HT1080 (cell line): Measurements from ENCODE around the gene EML6. TPM values are rescaled to one million over a fixed set of nuclear protein-coding genes. Genes with fewer than 3 reads are reported as not detected.
A peak's percentile ranks its signal among the peaks of the same experiment; 100 is the strongest.

Source experiments
- DNase-seq: peaks from one replicate; pipeline ENCODE4 v3.0.0-alpha.2; 2015; ENCODE audit warnings: low read depth
- total RNA-seq: library from RNA; depleted of rRNA; stranded (reverse); fragments of >200 nt; shearing (Covaris generic); gene quantifications from 2 replicates; pipeline ENCODE4 v1.2.3, GENCODE V29; 2014

The EML6 gene
- total RNA-seq, 1 experiment from 2014 or later = 1.8 TPM

- DNase-seq = peak; percentile 44
These were observed 18.5 kb upstream of the EML6 start for GRCh38 chr2:54704688-54705605.

- no peak for DNase-seq
These were observed 16.8 kb upstream of the EML6 start for GRCh38 chr2:54706622-54707021.

GRCh38 chr2:54708584-54709335, 14.7 kb upstream of the EML6 start:
- no peak for DNase-seq

GRCh38 chr2:54709336-54709809, 14.1 kb upstream of the EML6 start:
- no peak for DNase-seq

- no peak for DNase-seq
These were observed 13.2 kb upstream of the EML6 start for GRCh38 chr2:54710216-54710615.

GRCh38 chr2:54712516-54712915, 10.9 kb upstream of the EML6 start:
- no peak for DNase-seq

GRCh38 chr2:54714996-54715395, 8.5 kb upstream of the EML6 start:
- no peak for DNase-seq

- no peak for DNase-seq
These were observed 7.1 kb upstream of the EML6 start for GRCh38 chr2:54716375-54716774.

- no peak for DNase-seq
These were observed 2.9 kb upstream of the EML6 start for GRCh38 chr2:54720563-54720962.

GRCh38 chr2:54722641-54723040, 821 bp upstream of the EML6 start:
- DNase-seq = peak; percentile 31

- DNase-seq = peak; percentile 25
These were observed 616 bp downstream of the EML6 start for GRCh38 chr2:54723996-54724559.

GRCh38 chr2:54724560-54725342, 1.3 kb downstream of the EML6 start:
- DNase-seq = no peak

GRCh38 chr2:54725343-54726099, 2.1 kb downstream of the EML6 start:
- DNase-seq = no peak

- DNase-seq = no peak
These were observed 3.0 kb downstream of the EML6 start for GRCh38 chr2:54726431-54726830.

- DNase-seq = no peak
These were observed 3.5 kb downstream of the EML6 start for GRCh38 chr2:54726940-54727339.

- DNase-seq = peak; percentile 97
These were observed 5.2 kb downstream of the EML6 start for GRCh38 chr2:54728669-54729120.

GRCh38 chr2:54735636-54736035, 12.2 kb downstream of the EML6 start:
- no peak for DNase-seq

GRCh38 chr2:54738281-54738680, 14.8 kb downstream of the EML6 start:
- DNase-seq = no peak

- DNase-seq = no peak
These were observed 16.9 kb downstream of the EML6 start for GRCh38 chr2:54740333-54740732.

- peak; percentile 11 for DNase-seq
These were observed 17.8 kb downstream of the EML6 start for GRCh38 chr2:54741250-54741649.
